ENCODE data around the gene PNPLA1.

GRCh38 chr6:36324191-36324590 is 54.3 kb downstream of the PNPLA1 start:
- TF ChIP-seq CTCF (optimal IDR thresholded peaks at IDR 0.05 in 1 of 3, IDR thresholded peaks at IDR 0.05 in 1 of 3, conservative IDR thresholded peaks at IDR 0.05 in 1 of 3; ENCODE audit: extremely low read depth in 1 of 3, insufficient read depth in 2 of 3, low read length in 3 of 3): no peak
- no peak for TF ChIP-seq EZH2 (IDR thresholded peaks at IDR 0.05; ENCODE audit: low read length)

Data from keratinocyte (primary cell).